HG03442 (cell line): ENCODE measurements around the gene SIM1.
"Not testable (repeated sequence)": the region's sequence is repeated elsewhere in the genome, so short reads cannot be mapped to it uniquely, and the experiment has no call there.

Experiments used
- ATAC-seq: cut with Tn5 transposase; IDR thresholded peaks from one replicate; pipeline ENCODE4 v1.9.1; 2021; ENCODE audit warnings: mild to moderate bottlenecking, moderate library complexity; ENCODE audit not compliant: unreplicated experiment

The SIM1 gene

DNA sequence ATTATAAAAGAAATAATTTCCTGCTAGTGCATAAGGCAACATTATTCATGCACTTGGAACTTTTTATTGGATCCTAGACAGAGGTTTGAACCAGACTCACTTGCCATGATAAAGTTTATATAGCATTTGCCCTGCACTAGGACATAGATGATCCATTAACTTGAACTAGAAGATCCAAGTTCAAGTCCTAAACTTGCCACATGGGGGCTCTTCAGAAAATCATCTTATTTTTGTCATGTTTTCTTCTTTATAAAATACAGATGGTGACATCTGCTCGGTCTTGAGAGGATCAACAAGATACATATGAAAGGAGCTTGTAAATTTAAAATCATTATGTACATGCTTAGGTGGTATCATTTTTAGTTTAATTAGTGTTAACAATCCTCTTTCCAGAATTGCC is 94.5 kb downstream of the SIM1 start:
- ATAC-seq, result no peak

DNA sequence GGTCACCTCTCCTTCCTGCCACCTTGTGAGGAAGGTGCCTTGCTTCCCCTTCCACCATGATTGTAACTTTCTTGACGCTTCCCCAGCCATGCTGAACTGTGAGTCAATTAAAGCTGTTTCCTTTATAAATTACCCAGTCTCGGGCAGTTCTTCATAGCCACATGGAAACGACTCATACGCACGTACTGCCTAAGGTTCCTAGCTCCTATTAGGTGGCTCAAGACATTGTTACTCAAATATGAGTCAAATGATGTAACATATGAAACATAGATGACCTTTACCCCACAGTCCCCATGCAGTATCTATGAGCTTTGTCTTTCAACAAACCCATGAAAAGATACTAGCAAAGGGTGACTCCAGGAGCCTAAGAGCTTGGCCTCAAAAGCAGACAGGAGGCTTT is 98.3 kb downstream of the SIM1 start:
- ATAC-seq, result no peak

DNA sequence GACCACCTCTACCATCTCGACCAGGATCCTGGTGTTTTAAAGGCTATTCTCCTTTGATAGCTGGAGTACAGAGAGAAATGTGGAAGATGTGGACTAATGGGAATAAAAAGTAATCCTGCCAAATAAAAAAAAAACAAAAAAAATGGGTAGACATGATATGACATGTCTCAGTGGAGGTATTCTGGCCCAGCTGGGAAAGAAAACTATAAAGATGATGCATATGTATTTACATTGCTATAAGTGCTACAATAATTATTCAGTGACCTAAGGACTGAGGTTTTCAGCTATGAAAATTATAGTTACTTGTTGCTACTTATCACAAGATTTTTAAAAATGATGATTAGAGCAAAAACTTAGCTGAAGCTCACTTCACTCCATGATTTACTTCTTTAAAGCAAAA is 101.1 kb downstream of the SIM1 start:
- no peak for ATAC-seq

DNA sequence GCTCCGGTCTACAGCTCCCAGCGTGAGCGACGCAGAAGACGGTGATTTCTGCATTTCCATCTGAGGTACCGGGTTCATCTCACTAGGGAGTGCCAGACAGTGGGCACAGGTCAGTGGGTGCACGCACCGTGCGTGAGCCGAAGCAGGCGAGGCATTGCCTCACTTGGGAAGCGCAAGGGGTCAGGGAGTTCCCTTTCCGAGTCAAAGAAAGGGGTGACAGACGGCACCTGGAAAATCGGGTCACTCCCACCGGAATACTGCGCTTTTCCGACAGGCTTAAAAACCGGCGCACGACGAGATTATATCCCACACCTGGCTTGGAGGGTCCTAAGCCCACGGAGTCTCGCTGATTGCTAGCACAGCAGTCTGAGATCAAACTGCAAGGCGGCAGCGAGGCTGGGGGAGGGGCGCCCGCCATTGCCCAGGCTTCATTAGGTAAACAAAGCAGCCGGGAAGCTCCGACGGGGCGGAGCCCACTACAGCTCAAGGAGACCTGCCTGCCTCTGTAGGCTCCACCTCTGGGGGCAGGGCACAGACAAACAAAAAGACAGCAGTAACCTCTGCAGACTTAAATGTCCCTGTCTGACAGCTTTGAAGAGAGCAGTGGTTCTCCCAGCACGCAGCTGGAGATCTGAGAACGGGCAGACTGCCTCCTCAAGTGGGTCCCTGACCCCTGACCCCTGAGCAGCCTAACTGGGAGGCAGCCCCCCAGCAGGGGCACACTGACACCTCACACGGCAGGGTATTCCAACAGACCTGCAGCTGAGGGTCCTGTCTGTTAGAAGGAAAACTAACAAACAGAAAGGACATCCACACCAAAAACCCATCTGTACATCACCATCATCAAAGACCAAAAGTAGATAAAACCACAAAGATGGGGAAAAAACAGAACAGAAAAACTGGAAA is 109.7 kb downstream of the SIM1 start:
- ATAC-seq, result not testable (repeated sequence)

DNA sequence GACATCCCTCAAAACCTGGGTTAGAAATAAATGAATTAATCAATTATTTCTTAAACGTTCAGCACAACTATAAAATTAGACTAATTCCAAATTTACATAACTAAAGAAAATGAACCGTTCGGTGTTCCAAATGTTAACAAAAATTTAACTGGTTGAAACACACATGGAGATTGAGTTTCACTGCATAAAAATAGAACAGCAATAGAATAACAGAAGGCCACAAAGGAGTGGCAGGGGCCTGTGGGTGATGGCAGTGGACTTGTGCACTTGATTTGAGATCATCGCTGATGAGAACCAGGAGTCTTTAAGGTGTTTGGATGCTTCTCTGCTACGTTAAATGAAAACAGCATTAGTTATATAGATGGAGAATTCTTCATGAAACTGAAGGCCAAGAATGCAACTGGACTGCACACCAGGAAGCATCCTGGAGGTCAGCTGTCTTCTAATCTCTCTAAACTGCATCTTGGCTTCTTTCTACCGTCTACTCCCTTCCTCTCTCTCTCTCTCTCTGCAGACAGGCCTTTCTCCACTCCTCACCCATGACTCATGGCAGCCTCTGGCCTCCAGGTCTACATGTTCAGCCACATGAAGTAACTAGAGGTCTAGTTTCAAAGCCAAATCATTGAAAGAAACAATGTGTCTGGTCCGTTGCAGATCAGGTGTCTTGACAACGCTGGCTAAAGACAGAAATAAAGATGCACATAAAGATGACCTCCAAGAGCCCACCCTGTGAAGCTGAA is 111.3 kb downstream of the SIM1 start:
- no peak for ATAC-seq

DNA sequence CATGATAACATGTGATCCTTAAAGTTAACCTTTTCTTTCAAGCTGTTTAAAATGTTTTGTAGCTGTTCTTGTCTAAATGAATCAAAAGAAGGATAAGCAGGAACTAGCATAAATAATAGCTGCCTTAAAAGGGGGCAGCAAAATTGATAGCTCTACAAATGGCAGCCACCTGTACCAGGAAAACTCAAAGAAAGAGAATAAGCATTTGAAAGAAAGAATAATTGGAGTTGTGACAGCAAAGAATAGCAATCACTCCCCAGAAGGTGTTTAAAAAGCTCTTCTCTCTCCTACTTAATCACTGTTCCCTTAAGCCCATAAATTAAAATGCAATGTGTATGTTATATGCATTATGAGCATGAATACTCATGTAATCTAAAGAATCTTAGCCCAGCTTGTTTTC is 114.6 kb downstream of the SIM1 start:
- ATAC-seq, result no peak

DNA sequence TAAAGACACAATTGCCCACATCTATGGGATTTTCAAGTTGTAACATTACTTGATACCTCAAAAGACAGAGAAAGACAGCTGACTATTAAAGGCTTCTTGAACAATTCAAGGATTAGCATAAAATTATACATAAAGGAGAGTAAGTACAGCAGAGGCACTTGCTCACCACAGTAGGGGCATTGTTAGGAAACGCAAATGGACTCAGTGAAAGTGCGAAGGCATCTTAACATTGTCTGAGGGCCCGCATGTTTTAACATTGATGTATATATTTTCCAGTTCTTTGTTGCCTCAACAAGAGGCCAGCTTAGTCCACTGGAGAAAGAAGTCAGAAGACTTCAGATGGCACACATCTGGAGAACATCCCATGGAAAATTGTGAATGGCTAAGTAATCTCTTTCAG is 115.4 kb downstream of the SIM1 start:
- ATAC-seq, result no peak

DNA sequence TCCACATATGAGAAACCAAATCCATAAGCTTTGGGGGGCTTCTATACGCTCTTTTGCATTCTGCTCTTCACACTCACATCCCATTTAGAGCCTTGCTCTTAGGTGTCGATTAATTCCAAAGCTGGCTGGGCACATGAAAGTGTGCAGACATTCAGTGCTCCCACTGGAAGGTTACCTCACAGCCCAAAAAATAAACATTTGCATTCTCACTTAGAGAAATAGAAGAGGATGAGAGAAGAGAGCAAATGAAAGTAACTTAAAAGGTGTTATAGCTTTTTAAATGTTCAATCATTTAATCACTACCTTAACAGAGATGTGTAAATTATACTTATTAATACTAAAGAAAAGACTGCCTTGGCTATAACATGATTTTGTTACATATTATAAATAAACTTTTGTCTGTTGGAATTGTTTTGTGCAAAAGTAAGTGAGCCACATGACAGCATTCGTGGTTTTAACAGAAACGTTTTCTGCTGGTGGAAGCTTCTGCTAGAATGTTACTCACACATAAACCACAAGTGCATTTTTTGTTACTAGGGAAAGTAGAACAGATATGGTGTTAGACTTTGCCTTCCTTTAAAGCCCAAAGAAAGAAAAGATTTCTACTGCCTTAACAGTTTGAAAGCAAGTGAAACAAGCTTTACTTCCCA is 116.7 kb downstream of the SIM1 start:
- peak; percentile 70 for ATAC-seq

DNA sequence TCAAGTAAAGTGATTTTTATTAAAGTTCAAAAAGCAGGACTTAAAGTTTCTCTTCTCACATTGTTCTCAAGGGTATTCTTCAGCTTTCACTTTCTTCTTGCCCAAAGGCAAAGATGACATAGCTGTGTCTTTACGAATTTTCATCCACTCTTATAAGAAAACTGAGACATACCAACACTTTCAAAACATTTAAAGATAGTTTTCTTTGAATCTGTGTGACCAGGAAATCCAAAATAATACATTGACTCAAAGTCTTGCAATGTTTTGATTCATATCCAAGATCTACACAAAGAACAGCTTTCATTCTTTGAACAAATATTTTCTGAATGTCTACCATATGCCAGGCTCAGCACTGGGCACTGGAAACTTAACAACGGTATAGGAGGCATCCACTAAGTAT is 117.9 kb downstream of the SIM1 start:
- peak; percentile 56 for ATAC-seq

DNA sequence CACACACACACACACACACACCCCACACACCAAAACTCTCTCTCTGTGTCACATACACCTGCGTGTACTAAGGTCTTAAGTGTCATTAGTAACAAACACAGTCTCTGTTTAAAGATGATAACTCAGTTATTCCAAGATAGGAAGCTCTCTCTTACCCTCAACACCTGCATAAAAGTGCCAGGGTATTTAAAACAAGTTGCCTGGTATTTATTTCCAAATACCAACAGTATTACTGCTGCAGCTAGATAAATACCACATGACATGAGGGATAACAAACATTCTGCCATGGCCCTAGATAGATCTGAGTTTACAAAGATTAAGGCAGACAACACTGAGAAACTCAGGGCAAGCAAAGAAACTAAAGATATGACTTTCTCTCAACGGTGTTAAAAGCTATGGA is 118.5 kb downstream of the SIM1 start:
- ATAC-seq, result no peak

DNA sequence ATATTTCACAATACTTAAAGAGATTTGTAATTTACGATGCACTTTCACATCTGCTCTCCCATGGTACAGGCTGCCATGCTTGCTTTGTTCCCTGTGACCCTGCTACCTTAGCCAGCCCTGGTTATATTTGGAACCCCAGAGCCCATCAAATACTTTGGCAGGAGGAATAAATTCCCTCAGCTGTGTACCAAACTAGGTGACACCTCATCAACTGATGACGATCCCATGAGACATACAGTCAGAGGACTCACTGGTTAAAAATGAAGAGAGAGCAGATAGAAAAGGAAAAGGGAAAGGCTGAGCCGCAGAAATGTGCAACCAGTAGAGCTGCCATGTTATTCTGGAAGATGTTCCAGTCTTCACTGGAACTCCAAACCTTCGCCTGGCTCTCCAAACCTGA is 120.0 kb downstream of the SIM1 start:
- no peak for ATAC-seq

DNA sequence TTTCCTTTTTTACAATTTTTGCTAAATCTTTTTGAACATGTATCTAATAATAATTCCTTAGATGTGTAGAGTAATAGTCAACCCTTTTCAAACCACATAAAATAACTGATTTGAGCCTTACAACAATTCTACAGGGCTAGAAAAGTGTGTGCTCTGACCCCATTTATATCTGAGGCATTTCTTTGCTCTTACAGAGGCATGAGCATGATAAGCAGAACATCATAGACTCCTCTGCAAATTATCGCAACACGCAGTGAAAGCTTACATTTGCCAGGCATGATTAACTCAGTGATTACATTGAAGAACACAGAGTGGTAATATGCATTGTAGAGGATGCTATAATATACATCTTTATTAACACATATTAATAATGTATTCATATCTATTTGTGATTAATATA is 120.4 kb downstream of the SIM1 start:
- no peak for ATAC-seq

DNA sequence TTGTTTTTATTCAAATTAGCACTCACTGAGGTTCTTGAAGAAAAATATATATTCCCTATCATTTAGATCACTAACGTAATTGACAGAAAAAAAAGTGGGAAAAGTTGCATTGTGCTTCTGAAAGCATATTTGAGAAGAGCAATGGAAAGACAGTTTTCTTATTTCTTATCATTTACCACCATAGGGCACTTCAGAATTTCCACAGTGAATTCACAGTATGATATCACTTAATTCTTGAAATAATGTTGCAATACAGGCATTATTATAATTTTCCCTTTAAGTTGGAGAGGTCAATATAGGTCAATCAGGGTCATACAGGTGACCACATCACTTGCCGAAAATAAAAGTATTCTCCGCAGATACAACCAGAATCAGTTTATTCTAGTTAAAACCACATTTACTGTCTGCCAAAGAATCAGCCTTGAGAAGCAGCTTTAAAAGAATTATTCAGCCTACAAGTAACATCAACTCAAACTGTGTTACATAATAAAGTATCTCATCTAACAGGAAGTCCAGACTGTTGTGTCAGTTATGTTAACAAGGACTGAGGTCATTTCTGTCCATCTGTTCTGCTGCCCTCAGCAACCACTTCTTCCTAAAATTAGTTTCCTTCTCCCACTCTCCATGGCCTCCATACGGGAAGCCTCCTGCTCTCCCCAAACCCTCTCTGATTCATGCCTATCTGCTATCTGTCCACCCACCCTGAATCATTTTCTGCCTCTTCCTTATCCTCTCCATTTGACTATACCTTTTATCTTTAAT is 121.2 kb downstream of the SIM1 start:
- ATAC-seq, result no peak

DNA sequence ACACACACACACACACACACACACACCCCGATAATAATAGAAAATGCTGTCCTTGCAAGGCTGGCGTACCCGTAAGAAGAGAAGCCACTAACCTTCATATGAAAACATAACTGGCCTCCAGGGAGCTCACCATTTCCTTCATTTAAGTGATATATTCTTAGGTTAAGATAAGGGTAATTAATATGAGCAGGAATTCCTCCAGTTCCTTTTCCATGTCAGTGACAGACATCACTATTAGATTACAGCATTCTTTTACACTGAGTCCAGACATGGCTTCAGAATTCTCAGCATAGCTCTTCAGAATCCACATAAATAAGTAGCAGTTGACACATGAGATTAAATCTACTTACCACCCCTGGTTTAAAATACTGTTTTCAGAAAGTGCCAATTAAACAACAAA is 121.9 kb downstream of the SIM1 start:
- no peak for ATAC-seq

DNA sequence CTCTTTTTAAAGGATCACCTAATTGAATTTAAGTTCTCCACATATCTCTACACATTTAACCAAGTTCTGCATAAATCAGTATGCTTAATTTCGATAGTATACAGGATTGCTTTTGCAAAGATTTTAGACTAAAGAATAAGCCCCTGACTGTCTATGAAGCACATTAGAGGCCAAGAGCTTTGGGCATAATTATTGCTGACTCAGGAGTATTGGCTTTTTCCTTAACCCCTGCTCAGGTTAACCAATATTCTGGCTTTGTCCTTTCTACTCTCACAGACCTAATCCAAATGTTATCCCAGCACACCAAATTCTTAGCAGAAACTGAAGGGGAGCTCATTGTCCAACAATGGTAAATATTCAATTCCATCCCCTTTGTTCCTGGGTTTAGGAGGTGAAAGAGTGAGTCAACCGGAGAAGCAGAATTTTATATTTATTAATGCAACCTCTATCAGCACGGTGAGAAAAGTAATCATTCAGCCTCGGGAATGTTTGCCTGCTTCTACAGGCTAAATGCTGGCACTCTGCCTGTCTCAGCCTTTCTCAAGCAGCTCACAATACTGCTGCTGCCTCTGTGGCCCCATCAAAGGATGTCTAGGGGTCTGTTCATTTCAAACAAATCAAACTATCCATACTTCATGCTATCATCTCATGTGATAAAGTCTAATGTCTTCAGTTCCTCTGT is 125.0 kb downstream of the SIM1 start:
- no peak for ATAC-seq

DNA sequence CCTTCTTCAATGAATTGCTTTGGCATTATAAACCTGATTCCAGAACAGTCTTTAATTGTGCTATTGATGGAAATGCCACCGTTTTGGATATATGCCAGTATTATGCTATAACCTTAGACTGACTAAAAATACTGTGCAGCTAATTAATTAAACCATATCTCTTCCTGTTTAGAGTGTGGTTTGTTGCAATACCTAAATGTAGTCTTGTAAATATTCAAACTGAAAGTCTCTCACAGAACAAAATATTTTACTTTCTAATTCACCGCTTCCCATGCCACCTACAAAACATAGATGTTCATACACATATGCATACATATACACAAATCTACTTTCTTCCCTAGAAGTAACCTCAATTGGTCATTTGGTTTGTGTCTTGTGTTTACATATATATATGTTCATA is 126.6 kb downstream of the SIM1 start:
- peak; percentile 68 for ATAC-seq

DNA sequence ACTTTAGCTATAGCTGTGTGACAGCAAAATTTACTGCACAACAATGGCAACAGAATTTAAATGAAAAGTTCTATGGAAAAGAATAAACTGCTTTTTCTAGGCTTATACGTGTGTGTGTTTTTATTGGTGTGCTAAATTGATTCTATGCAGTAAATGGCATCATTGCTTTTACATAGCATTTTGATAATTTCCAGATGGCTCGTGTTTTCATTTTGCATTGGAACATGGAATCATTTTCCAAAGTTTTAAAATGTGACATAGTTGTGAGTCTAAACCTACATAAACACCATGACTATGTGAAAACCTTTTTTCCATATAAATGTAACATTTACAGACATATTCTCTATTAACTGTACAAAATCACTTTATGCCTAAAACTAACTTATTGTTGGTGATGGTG is 127.8 kb downstream of the SIM1 start:
- ATAC-seq, result no peak

DNA sequence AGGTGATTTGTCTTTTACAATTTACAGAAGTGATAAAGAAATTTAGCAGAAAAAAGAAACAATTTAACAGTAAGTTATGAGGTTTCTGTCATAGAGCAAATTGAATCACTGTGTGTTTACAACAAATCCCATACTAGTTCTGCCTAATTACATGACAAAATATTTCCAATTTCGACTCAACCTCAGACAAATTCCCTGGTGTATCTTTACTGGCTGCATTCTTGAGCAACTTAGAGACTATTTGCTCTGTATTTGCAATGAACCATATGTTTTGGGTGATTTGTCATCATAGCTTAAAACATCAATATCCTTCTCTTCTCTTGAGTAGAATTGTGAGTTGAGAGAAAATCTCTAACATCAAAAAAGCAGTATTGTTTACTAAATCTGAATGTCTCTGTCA is 128.7 kb downstream of the SIM1 start:
- ATAC-seq, result no peak
